Measurements from ENCODE around the gene SCUBE1. TPM values are rescaled to one million over a fixed set of nuclear protein-coding genes. Genes with fewer than 3 reads are reported as not detected.

The SCUBE1 gene
- total RNA-seq, 1 donor from 2014 or later: 25.9 TPM

- H3K27me3 ChIP-seq: peaks cover 39% of the 10 kb centered on the region
- peak overlapping the region; percentile 80 for H3K4me2 ChIP-seq
- no peaks in the 10 kb centered on the region for H3K9me3 Mint-ChIP-seq
- H3K4me3 Mint-ChIP-seq: peak overlapping the region; percentile 27
- H3K4me3 ChIP-seq: peak overlapping the region; percentile 54
- no peaks in the 10 kb centered on the region for H3K36me3 Mint-ChIP-seq
- no peak for TF ChIP-seq EZH2phosphoT487 (IDR thresholded peaks at IDR 0.05)
- TF ChIP-seq CTCF (IDR thresholded peaks at IDR 0.05): no peak
- H3K79me2 ChIP-seq (ENCODE audit: low read depth): no peaks in the 10 kb centered on the region
- H3K9me3 ChIP-seq (ENCODE audit: low read depth): no peaks in the 10 kb centered on the region
- H3K27ac Mint-ChIP-seq: no peak overlapping the region
- peaks cover 4% of the 10 kb centered on the region for H3F3A ChIP-seq (ENCODE audit: low read depth)
- H3K27ac ChIP-seq: no peak overlapping the region
- H4K20me1 ChIP-seq (ENCODE audit: low read depth): no peaks in the 10 kb centered on the region
- peaks cover 6% of the 10 kb centered on the region for H3K4me1 Mint-ChIP-seq
- peak overlapping the region; percentile 84 for H2AFZ ChIP-seq (replicated peaks)
- H3K27me3 Mint-ChIP-seq (ENCODE audit: insufficient read depth, low read depth): peaks cover 6% of the 10 kb centered on the region
- H3K9ac ChIP-seq: no peak overlapping the region
- H3K4me1 ChIP-seq: peaks cover 13% of the 10 kb centered on the region
- H3K36me3 ChIP-seq: no peaks in the 10 kb centered on the region
- no peak for DNase-seq (ENCODE audit: low spot score)
These were observed 191.2 kb downstream of the SCUBE1 start for GRCh38 chr22:43152003-43152356.

- Mint-ChIP-seq H3K36me3 (no peaks in the 10 kb centered on the region), H3K27me3 (ENCODE audit: insufficient read depth, low read depth) (peaks cover 4% of the 10 kb centered on the region), H3K4me3 (peak within 1 kb of the TSS; percentile 86), H3K4me1 (peaks cover 6% of the 10 kb centered on the region), H3K27ac (peak within 1 kb of the TSS; percentile 57), H3K9me3 (no peaks in the 10 kb centered on the region)
- Histone ChIP-seq H3K9ac (no peak within 1 kb of the TSS), H3F3A (ENCODE audit: low read depth) (peaks cover 4% of the 10 kb centered on the region), H3K4me1 (peaks cover 13% of the 10 kb centered on the region), H2AFZ (replicated peaks) (peak within 1 kb of the TSS; percentile 84), H3K9me3 (ENCODE audit: low read depth) (no peaks in the 10 kb centered on the region), H3K4me3 (peak within 1 kb of the TSS; percentile 54), H4K20me1 (ENCODE audit: low read depth) (no peaks in the 10 kb centered on the region), H3K27ac (no peak within 1 kb of the TSS), H3K4me2 (peak within 1 kb of the TSS; percentile 80), H3K36me3 (no peaks in the 10 kb centered on the region), H3K79me2 (ENCODE audit: low read depth) (no peaks in the 10 kb centered on the region), H3K27me3 (peaks cover 39% of the 10 kb centered on the region)
- TF ChIP-seq EZH2phosphoT487 (IDR thresholded peaks at IDR 0.05): no peak
- TF ChIP-seq EZH2 (IDR thresholded peaks at IDR 0.05): peak; percentile 40
- peak; percentile 54 for DNase-seq (ENCODE audit: low spot score)
These were observed 191.7 kb downstream of the SCUBE1 start, which contains the start of gene TSPO for GRCh38 chr22:43151251-43152002. TSS of gene TSPO (plus strand) at chr22:43151559. CDS start at chr22:43159239, 7,680 bp downstream.

- no peak overlapping the region for H3K27ac ChIP-seq
- H3K4me2 ChIP-seq: peak overlapping the region; percentile 80
- DNase-seq (ENCODE audit: low spot score): no peak
- peak overlapping the region; percentile 84 for H2AFZ ChIP-seq (replicated peaks)
- peaks cover 13% of the 10 kb centered on the region for H3K4me1 ChIP-seq
- H3K79me2 ChIP-seq (ENCODE audit: low read depth): no peaks in the 10 kb centered on the region
- Mint-ChIP-seq H3K9me3 (no peaks in the 10 kb centered on the region), H3K4me3 (peak overlapping the region; percentile 86), H3K27ac (peak overlapping the region; percentile 57), H3K36me3 (no peaks in the 10 kb centered on the region), H3K27me3 (ENCODE audit: insufficient read depth, low read depth) (peaks cover 4% of the 10 kb centered on the region), H3K4me1 (peaks cover 6% of the 10 kb centered on the region)
- H3K36me3 ChIP-seq: no peaks in the 10 kb centered on the region
- TF ChIP-seq EZH2phosphoT487 (IDR thresholded peaks at IDR 0.05) (no peak), EZH2 (IDR thresholded peaks at IDR 0.05) (no peak), CTCF (IDR thresholded peaks at IDR 0.05) (no peak)
- H3K9me3 ChIP-seq (ENCODE audit: low read depth): no peaks in the 10 kb centered on the region
- H4K20me1 ChIP-seq (ENCODE audit: low read depth): no peaks in the 10 kb centered on the region
- H3F3A ChIP-seq (ENCODE audit: low read depth): peaks cover 4% of the 10 kb centered on the region
- peak overlapping the region; percentile 54 for H3K4me3 ChIP-seq
- no peak overlapping the region for H3K9ac ChIP-seq
- peaks cover 39% of the 10 kb centered on the region for H3K27me3 ChIP-seq
These were observed 192.4 kb downstream of the SCUBE1 start for GRCh38 chr22:43150731-43151206.

GRCh38 chr22:43148581-43148980 is 194.6 kb downstream of the SCUBE1 start:
- no peaks in the 10 kb centered on the region for H3K36me3 ChIP-seq
- H2AFZ ChIP-seq (replicated peaks): no peak overlapping the region
- peaks cover 15% of the 10 kb centered on the region for H3K4me1 ChIP-seq
- H3K4me3 ChIP-seq: no peak overlapping the region
- no peak for DNase-seq (ENCODE audit: low spot score)
- Mint-ChIP-seq H3K36me3 (no peaks in the 10 kb centered on the region), H3K27me3 (ENCODE audit: insufficient read depth, low read depth) (peaks cover 7% of the 10 kb centered on the region), H3K4me3 (no peak overlapping the region), H3K27ac (no peak overlapping the region), H3K9me3 (no peaks in the 10 kb centered on the region), H3K4me1 (peaks cover 9% of the 10 kb centered on the region)
- no peak overlapping the region for H3K4me2 ChIP-seq
- peaks cover 39% of the 10 kb centered on the region for H3K27me3 ChIP-seq
- TF ChIP-seq EZH2phosphoT487 (IDR thresholded peaks at IDR 0.05) (no peak), EZH2 (IDR thresholded peaks at IDR 0.05) (no peak), CTCF (IDR thresholded peaks at IDR 0.05) (no peak)
- H3K27ac ChIP-seq: no peak overlapping the region
- H4K20me1 ChIP-seq (ENCODE audit: low read depth): no peaks in the 10 kb centered on the region
- no peaks in the 10 kb centered on the region for H3K9me3 ChIP-seq (ENCODE audit: low read depth)
- no peaks in the 10 kb centered on the region for H3K79me2 ChIP-seq (ENCODE audit: low read depth)
- peaks cover 8% of the 10 kb centered on the region for H3F3A ChIP-seq (ENCODE audit: low read depth)
- no peak overlapping the region for H3K9ac ChIP-seq
